HCT116 (cell line): ENCODE data around the gene DOK1. TPM values are rescaled to one million over a fixed set of nuclear protein-coding genes. Genes with fewer than 3 reads are reported as not detected.
A peak's percentile ranks its signal among the peaks of the same experiment; 100 is the strongest.
"Not testable (repeated sequence)": the region's sequence is repeated elsewhere in the genome, so short reads cannot be mapped to it uniquely, and the experiment has no call there.

Experiments
- ATAC-seq: fragments of 200-7000 bp; cut with Tn5 transposase; 2 replicates; pipeline ENCODE4 v1.9.1; 2020; ENCODE audit warnings: mild to moderate bottlenecking, moderate library complexity
- BruUV-seq: library from RNA; stranded (reverse); fragments of 400-500 nt; replicated peaks from 2 replicates; lab custom pipeline; 2021; lab: Mats Ljungman, UMichigan
- CTCF ChIA-PET: fragments of 300-600 bp; sonication (Branson Sonifier 250); formaldehyde crosslinking; loops from one replicate; lab custom pipeline; 2021; ENCODE audit warnings: antibody characterized with exemption; lab: Charles Lee
- POLR2A ChIA-PET: fragments of 300-600, 350-600 bp; sonication (Branson Sonifier 250); formaldehyde crosslinking; loops from one replicate; lab custom pipeline; 2021; ENCODE audit warnings: antibody characterized with exemption; lab: Charles Lee
- RAD21 ChIA-PET, 2 experiments: fragments of 300-600 bp; sonication (Branson Sonifier 250); formaldehyde crosslinking; loops; one replicate each; lab custom pipeline; 2023; ENCODE audit warnings: low total read pairs in 2 of 2; ENCODE audit not compliant: uncharacterized antibody in 2 of 2, unreplicated experiment in 2 of 2, low non-redundant PET in 1 of 2; lab: Charles Lee
- DNase-seq: peaks from one replicate; pipeline ENCODE4 v3.0.0-alpha.2; 2010; ENCODE audit warnings: low read depth, low spot score
- H2AFZ ChIP-seq: fragments of 200-600 bp; shearing (Covaris generic), sonication (generic); 2 replicates; pipeline ENCODE4 v1.6.1; 2017; ENCODE audit warnings: low read depth, mixed run types, mixed read lengths, antibody characterized with exemption, low read length; ENCODE audit not compliant: poor library complexity, severe bottlenecking
- H3K27ac ChIP-seq: 2 replicates; pipeline ENCODE4 v1.5.1; 2012; ENCODE audit warnings: low read depth, low read length
- H3K27me3 ChIP-seq: fragments of 200-600 bp; sonication (generic); 2 replicates; pipeline ENCODE4 v1.6.1; 2016; ENCODE audit warnings: mixed run types, low read length, mixed read lengths; ENCODE audit not compliant: insufficient read depth
- H3K36me3 ChIP-seq, 2 experiments: fragments of 200-500 bp in 1 of 2; fragments of 200-600 bp in 1 of 2; sonication (Bioruptor generic) in 1 of 2; sonication (generic) in 1 of 2; 2 replicates each; pipeline versions ENCODE4 v1.5.1 to v1.6.1; 2014 to 2016; ENCODE audit warnings: low read length in 2 of 2, inconsistent platforms in 1 of 2, mixed read lengths in 1 of 2, mixed run types in 1 of 2; ENCODE audit not compliant: insufficient read depth in 2 of 2, control insufficient read depth in 1 of 2
- H3K4me1 ChIP-seq, 2 experiments: fragments of 200-600 bp in 1 of 2; sonication (generic) in 1 of 2; 2 replicates each; pipeline versions ENCODE4 v1.5.1 to v1.6.1; 2012 to 2017; ENCODE audit warnings: low read length in 2 of 2, inconsistent platforms in 1 of 2, mild to moderate bottlenecking in 1 of 2, mixed read lengths in 1 of 2, mixed run types in 1 of 2, moderate library complexity in 1 of 2; ENCODE audit not compliant: insufficient read depth in 2 of 2, control insufficient read depth in 1 of 2
- H3K4me2 ChIP-seq: fragments of 200-600 bp; sonication (generic); 2 replicates; pipeline ENCODE4 v1.6.1; 2017; ENCODE audit warnings: mixed run types, low read length, mixed read lengths
- H3K4me3 ChIP-seq, 2 experiments: fragments of 200-600 bp in 1 of 2; sonication (generic) in 1 of 2; replicated peaks in 1 of 2; 2 replicates each; pipeline ENCODE4 v1.5.1; 2011 to 2016; ENCODE audit warnings: low read length in 2 of 2, control low read depth in 1 of 2, low read depth in 1 of 2, mild to moderate bottlenecking in 1 of 2, mixed read lengths in 1 of 2, mixed run types in 1 of 2
- H3K79me2 ChIP-seq: fragments of 200-600 bp; sonication (generic); 2 replicates; pipeline ENCODE4 v1.6.1; 2017; ENCODE audit warnings: mild to moderate bottlenecking, mixed run types, low read length, moderate library complexity, mixed read lengths; ENCODE audit not compliant: insufficient read depth
- H3K9ac ChIP-seq: fragments of 200-600 bp; sonication (generic); 2 replicates; pipeline ENCODE4 v1.6.1; 2016; ENCODE audit warnings: low read length, mixed read lengths
- H3K9me2 ChIP-seq: fragments of 200-600 bp; sonication (generic), shearing (Covaris generic); 2 replicates; pipeline ENCODE4 v1.6.1; 2017; ENCODE audit warnings: mixed run types, mild to moderate bottlenecking, moderate library complexity; ENCODE audit not compliant: insufficient read depth
- H3K9me3 ChIP-seq, 2 experiments: fragments of 200-500 bp in 1 of 2; fragments of 200-600 bp in 1 of 2; sonication (Bioruptor generic) in 1 of 2; sonication (generic) in 1 of 2; 2 replicates each; pipeline ENCODE4 v1.6.1; 2014 to 2017; ENCODE audit warnings: low read length in 2 of 2, mixed read lengths in 2 of 2, inconsistent platforms in 1 of 2, low read depth in 1 of 2, mild to moderate bottlenecking in 1 of 2, mixed run types in 1 of 2, moderate library complexity in 1 of 2; ENCODE audit not compliant: control insufficient read depth in 1 of 2, insufficient read depth in 1 of 2
- H4K20me1 ChIP-seq: fragments of 200-600 bp; sonication (generic), shearing (Covaris generic); 2 replicates; pipeline ENCODE4 v1.6.1; 2017; ENCODE audit warnings: mixed run types, mild to moderate bottlenecking, moderate library complexity; ENCODE audit not compliant: insufficient read depth
- CTCF ChIP-seq, 3 experiments: fragments of 200-600 bp in 1 of 3; sonication (generic) in 1 of 3; IDR thresholded peaks in 2 of 3; conservative IDR thresholded peaks in 1 of 3; 2 replicates each; pipeline ENCODE4 v1.5.1; 2012 to 2017; ENCODE audit warnings: low read depth in 2 of 3, low read length in 2 of 3, antibody characterized with exemption in 1 of 3, borderline replicate concordance in 1 of 3, control low read depth in 1 of 3, mild to moderate bottlenecking in 1 of 3, mixed read lengths in 1 of 3, mixed run types in 1 of 3, moderate library complexity in 1 of 3; ENCODE audit not compliant: insufficient read depth in 1 of 3
- JUND ChIP-seq: IDR thresholded peaks from 2 replicates; pipeline ENCODE4 v1.6.1; 2012
- SIN3A ChIP-seq: IDR thresholded peaks from 2 replicates; pipeline ENCODE4 v1.6.1; 2012; ENCODE audit warnings: low read depth
- SP1 ChIP-seq: IDR thresholded peaks from 2 replicates; pipeline ENCODE4 v1.6.1; 2012; ENCODE audit warnings: low read depth
- TCF7L2 ChIP-seq: IDR thresholded peaks from 2 replicates; pipeline ENCODE4 v1.7.0; 2011; ENCODE audit warnings: borderline replicate concordance, inconsistent platforms; ENCODE audit not compliant: insufficient read depth, insufficient read length; ENCODE audit errors: extremely low read depth
- intact Hi-C: fragments of 100-400 bp; cut with micrococcal nuclease; formaldehyde crosslinking; loops from 2 replicates; pipeline ENCODE4 v1.10.0; 2022
- total RNA-seq: library from RNA; stranded (reverse); gene quantifications from one replicate; pipeline ENCODE4 v1.2.1, GENCODE V29; 2021; ENCODE audit not compliant: unreplicated experiment

The DOK1 gene
- total RNA-seq, 1 experiment from 2014 or later: 18.8 TPM

- H3K4me1 ChIP-seq: peaks cover 3 to 24% of the 10 kb centered on the region in 2 experiments; a peak in 3 of 4 replicates
- no peaks in the 10 kb centered on the region; the same call in 1 of the 2 replicates for H3K79me2 ChIP-seq
- no peak for DNase-seq
- H3K4me2 ChIP-seq: no peak overlapping the region
- no peak overlapping the region; the same call in 1 of the 2 replicates for H3K27ac ChIP-seq
- POLR2A ChIA-PET: no interaction called here
- ATAC-seq: 0 out of 2 replicates have a peak, but pooled peaks have one; percentile 10
- no peaks in the 10 kb centered on the region for H3K27me3 ChIP-seq
- CTCF ChIA-PET: no interaction called here
- RAD21 ChIA-PET: no interaction called here
- H2AFZ ChIP-seq: no peak overlapping the region
- no TSS peak for BruUV-seq
- TF ChIP-seq SP1: no peak
- TF ChIP-seq SIN3A: no peak
- TF ChIP-seq JUND: no peak
- no peak for TF ChIP-seq CTCF (IDR thresholded peaks at IDR 0.05 in 2 of 3, conservative IDR thresholded peaks at IDR 0.05 in 1 of 3; ENCODE audit: borderline replicate concordance in 1 of 3, insufficient read depth in 1 of 3, low read depth in 2 of 3, low read length in 2 of 3)
- TF ChIP-seq TCF7L2: no peak
- no peak overlapping the region for H3K4me3 ChIP-seq
- H3K36me3 ChIP-seq: peaks cover 7 to 9% of the 10 kb centered on the region in 2 experiments; a peak in 3 of 4 replicates
- H3K9me3 ChIP-seq: no peaks in the 10 kb centered on the region
- H3K9me2 ChIP-seq: no peaks in the 10 kb centered on the region
- intact Hi-C loops: no loop called here
- no peaks in the 10 kb centered on the region for H4K20me1 ChIP-seq
- no peak overlapping the region for H3K9ac ChIP-seq
Observed at GRCh38 chr2:74560591-74560990, 6.1 kb downstream of the DOK1 start.

DNA sequence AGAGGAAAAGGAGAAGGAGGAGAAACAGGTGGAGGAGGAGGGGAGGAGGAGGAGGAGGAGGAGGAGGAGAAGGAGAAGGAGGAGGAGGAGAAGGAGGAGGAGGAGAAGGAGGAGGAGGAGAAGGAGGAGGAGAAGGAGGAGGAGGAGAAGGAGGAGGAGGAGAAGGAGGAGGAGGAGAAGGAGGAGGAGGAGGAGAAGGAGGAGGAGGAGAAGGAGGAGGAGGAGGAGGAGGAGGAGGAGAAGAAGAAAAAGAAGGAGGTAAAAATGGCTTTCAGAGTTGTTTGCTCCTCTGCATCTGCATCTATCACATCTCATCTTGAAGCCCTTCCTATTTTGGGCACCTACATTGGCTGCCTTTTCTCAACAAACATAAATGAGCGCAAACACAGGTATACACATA lies 6.5 kb downstream of the DOK1 start:
- H3K9me2 ChIP-seq, DNase-seq, H3K4me3 ChIP-seq, CTCF ChIA-PET, ATAC-seq, H2AFZ ChIP-seq, H3K27ac ChIP-seq, RAD21 ChIA-PET, POLR2A ChIA-PET, H3K36me3 ChIP-seq, H4K20me1 ChIP-seq, H3K4me2 ChIP-seq, H3K9ac ChIP-seq, H3K27me3 ChIP-seq, H3K79me2 ChIP-seq, H3K9me3 ChIP-seq, intact Hi-C loops, BruUV-seq: not testable (repeated sequence)
- peaks cover 0 to 19% of the 10 kb centered on the region in 2 experiments; a peak in 1 of 4 replicates for H3K4me1 ChIP-seq
